GM10248 (cell line): Measurements from ENCODE around the gene KCNIP4.

Experiments
- CTCF ChIA-PET: fragments of 300-600 bp; sonication (Branson Sonifier 250); formaldehyde crosslinking; extraction: SDS; loops from one replicate; lab custom pipeline; 2021; ENCODE audit warnings: antibody characterized with exemption; lab: Yijun Ruan, JAX
- POLR2A ChIA-PET: fragments of 350-650 bp; sonication (Branson Sonifier 250); formaldehyde crosslinking; extraction: SDS; loops from one replicate; lab custom pipeline; 2020; ENCODE audit warnings: antibody characterized with exemption; lab: Yijun Ruan, JAX
- DNase-seq: peaks from one replicate; pipeline ENCODE4 v3.0.0; 2012; ENCODE audit errors: extremely low spot score
- CTCF ChIP-seq: IDR thresholded peaks from 2 replicates; pipeline ENCODE4 v1.5.1; 2012; ENCODE audit warnings: mild to moderate bottlenecking, low read depth; ENCODE audit errors: extremely low read depth, missing control alignments, control extremely low read depth

KCNIP4 gene

GRCh38 chr4:21628916-21629610 lies 319.5 kb downstream of the KCNIP4 start:
- ChIA-PET POLR2A (no interaction called here), CTCF (interaction anchor here (1.3 to 1.7 kb wide), 2 partner anchors 9 to 10 kb away, joined by 3 read pairs; no protein-coding TSS in a partner anchor)
- TF ChIP-seq CTCF: no peak
- no peak for DNase-seq

GRCh38 chr4:21628116-21628670 lies 320.4 kb downstream of the KCNIP4 start:
- ChIA-PET CTCF (interaction anchor here (1.2 kb wide), 1 partner anchor 14 kb away, joined by 3 read pairs; no protein-coding TSS in a partner anchor), POLR2A (no interaction called here)
- no peak for TF ChIP-seq CTCF
- no peak for DNase-seq

- POLR2A ChIA-PET: no interaction called here
- no peak for TF ChIP-seq CTCF
- no peak for DNase-seq
- CTCF ChIA-PET: interaction anchor here (1.7 kb wide), 1 partner anchor 11 kb away, joined by 4 read pairs; no protein-coding TSS in a partner anchor
Measured at GRCh38 chr4:21625447-21625846, 323.1 kb downstream of the KCNIP4 start.

GRCh38 chr4:21605006-21605405 lies 343.6 kb downstream of the KCNIP4 start:
- ChIA-PET CTCF (no interaction called here), POLR2A (no interaction called here)
- no peak for TF ChIP-seq CTCF
- no peak for DNase-seq

- no peak for DNase-seq
- TF ChIP-seq CTCF: no peak
- ChIA-PET POLR2A (no interaction called here), CTCF (interaction anchor here (1.6 kb wide), 1 partner anchor 9 kb away, joined by 6 read pairs; no protein-coding TSS in a partner anchor)
Measured at GRCh38 chr4:21596521-21596920, 352.1 kb downstream of the KCNIP4 start.

GRCh38 chr4:21593671-21594001 lies 354.9 kb downstream of the KCNIP4 start:
- ChIA-PET POLR2A (no interaction called here), CTCF (no interaction called here)
- no peak for DNase-seq
- no peak for TF ChIP-seq CTCF
